Activated CD8-positive, alpha-beta memory T cell treated with anti-CD3 and anti-CD28 coated beads, Interleukin-2, amount 10 ng/mL, durations not matched to agents 7 days and 5 days (primary cell): ENCODE results near the gene FGF5. TPM values are rescaled to one million over a fixed set of nuclear protein-coding genes. Genes with fewer than 3 reads are reported as not detected.

Source experiments
- ATAC-seq: fragments of 150-1000 bp; cut with Tn5 transposase; one replicate; pipeline ENCODE4 v1.10.0; 2021; ENCODE audit warnings: moderate library complexity
- CTCF ChIA-PET: fragments of 350-600 bp; sonication (Branson Sonifier 250); formaldehyde crosslinking; loops from one replicate; lab custom pipeline; 2021; ENCODE audit warnings: antibody characterized with exemption; lab: Charles Lee
- DNase-seq: peaks from one replicate; pipeline ENCODE4 v3.0.0-alpha.2; 2020
- H3K27ac Mint-ChIP-seq: one replicate; pipeline ENCODE4 v1.8.0; 2021; ENCODE audit warnings: mild to moderate bottlenecking, mixed read lengths
- H3K27me3 Mint-ChIP-seq: one replicate; pipeline ENCODE4 v1.8.0; 2021; ENCODE audit warnings: mixed read lengths
- H3K36me3 Mint-ChIP-seq: one replicate; pipeline ENCODE4 v1.8.0; 2021; ENCODE audit warnings: mild to moderate bottlenecking, mixed read lengths
- H3K4me1 Mint-ChIP-seq: one replicate; pipeline ENCODE4 v1.8.0; 2021; ENCODE audit warnings: mixed read lengths
- H3K4me3 Mint-ChIP-seq: one replicate; pipeline ENCODE4 v1.8.0; 2021; ENCODE audit warnings: mild to moderate bottlenecking, moderate library complexity, mixed read lengths
- H3K9me3 Mint-ChIP-seq: one replicate; pipeline ENCODE4 v1.8.0; 2022; ENCODE audit warnings: low read depth, mixed read lengths
- total RNA-seq, 2 experiments: library from RNA; stranded (reverse); gene quantifications; one replicate each; pipeline ENCODE4 v1.2.3, GENCODE V29; 2021

FGF5 gene
- total RNA-seq, 2 experiments from 2014 or later, result not detected

DNA sequence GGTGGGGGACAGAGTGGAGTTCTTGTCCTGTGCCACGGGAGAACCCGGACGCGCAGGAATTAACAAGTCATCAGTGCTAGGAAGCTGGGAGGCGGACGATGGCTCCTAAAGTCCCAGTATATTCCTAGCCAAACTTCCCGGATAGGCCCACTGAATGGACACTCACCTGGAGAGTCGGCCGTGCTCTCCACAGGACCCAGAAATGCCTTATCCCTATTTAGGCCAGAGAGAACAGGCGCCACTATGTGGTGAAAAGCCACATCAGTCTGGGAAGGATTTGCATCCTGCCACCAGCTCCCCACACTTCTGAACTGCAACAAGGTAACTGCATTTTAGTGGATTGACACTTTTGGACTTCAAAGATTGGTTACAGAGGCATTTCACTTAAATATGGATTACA is 70.1 kb downstream of the FGF5 start:
- Mint-ChIP-seq H3K4me1 (peaks cover 10% of the 10 kb centered on the region), H3K9me3 (no peaks in the 10 kb centered on the region), H3K4me3 (no peak overlapping the region), H3K27ac (no peak overlapping the region), H3K27me3 (peaks cover 22% of the 10 kb centered on the region), H3K36me3 (no peaks in the 10 kb centered on the region)
- DNase-seq (no peak), ATAC-seq (no peak)
- CTCF ChIA-PET, result no interaction called here

DNA sequence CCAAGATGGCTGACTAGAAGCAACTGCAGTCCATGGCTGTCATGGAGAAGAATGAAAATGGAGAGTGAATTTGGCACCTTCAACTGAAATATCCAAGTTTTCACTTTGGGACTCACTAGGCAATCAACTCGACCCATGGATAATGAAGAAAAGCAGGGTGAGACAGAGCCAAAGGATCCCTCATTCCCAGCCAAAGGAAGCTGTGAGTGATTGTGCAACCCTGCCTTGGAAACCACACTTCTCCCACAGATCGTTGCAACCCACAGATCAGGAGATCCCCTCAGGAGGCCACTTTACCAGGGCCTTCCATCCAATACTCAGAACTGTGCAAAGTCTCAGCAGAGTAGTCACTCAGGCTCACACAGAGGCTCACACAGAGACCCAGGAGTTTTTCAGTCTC is 73.6 kb downstream of the FGF5 start:
- DNase-seq (no peak), ATAC-seq (no peak)
- H3K27ac Mint-ChIP-seq, result no peak overlapping the region
- CTCF ChIA-PET, result no interaction called here
- H3K4me3 Mint-ChIP-seq, result no peak overlapping the region
- no peaks in the 10 kb centered on the region for H3K36me3 Mint-ChIP-seq
- peaks cover 22% of the 10 kb centered on the region for H3K27me3 Mint-ChIP-seq
- peaks cover 10% of the 10 kb centered on the region for H3K4me1 Mint-ChIP-seq
- peaks cover 10% of the 10 kb centered on the region for H3K9me3 Mint-ChIP-seq

Other genes starting within 250 kb of the FGF5 start
- 10 to 100 TPM; 52.0 to 55.0 TPM for gene ANTXR2, start 193.4 kb upstream of the FGF5 start, total RNA-seq
- 10 to 100 TPM; 21.7 to 32.5 TPM for gene PRDM8, start 69.2 kb upstream of the FGF5 start, total RNA-seq
- not detected for gene CFAP299, start 69.1 kb downstream of the FGF5 start, total RNA-seq